ENCODE data around the gene IPO4. TPM values are rescaled to one million over a fixed set of nuclear protein-coding genes. Genes with fewer than 3 reads are reported as not detected.

Gene IPO4
- total and polyA plus RNA-seq, 9 of the 15 experiments (the other 6 are each of a cell fraction or from before 2014, with no cell fraction given) = 7.3 to 122 (median 31.8) TPM

- TF ChIP-seq ZNF318 (IDR thresholded peaks at IDR 0.05; ENCODE audit: borderline replicate concordance in 1 of 2, low read depth in 1 of 2) = no peak
- no peak for TF ChIP-seq E2F5 (CRISPR knock-in tag; IDR thresholded peaks at IDR 0.05)
Measured at GRCh38 chr14:24177891-24178290, 10.7 kb downstream of the IPO4 start (continued).
